GM19372 (cell line): ENCODE measurements around the gene EEF2K.

Experiments
- ATAC-seq: cut with Tn5 transposase; IDR thresholded peaks from one replicate; pipeline ENCODE4 v1.9.1; 2021; ENCODE audit warnings: mild to moderate bottlenecking, low read depth, moderate library complexity; ENCODE audit not compliant: unreplicated experiment

EEF2K gene

GRCh38 chr16:22326369-22326652, 120.2 kb downstream of the EEF2K start:
- ATAC-seq = no peak

- ATAC-seq = no peak
Measured at GRCh38 chr16:22326771-22327445, 120.8 kb downstream of the EEF2K start.

GRCh38 chr16:22327446-22327775, 121.3 kb downstream of the EEF2K start:
- ATAC-seq = no peak

- no peak for ATAC-seq
Measured at GRCh38 chr16:22328081-22328725, 122.1 kb downstream of the EEF2K start.

GRCh38 chr16:22329199-22329695, 123.2 kb downstream of the EEF2K start:
- no peak for ATAC-seq

GRCh38 chr16:22330326-22330725, 124.2 kb downstream of the EEF2K start:
- ATAC-seq = no peak

- ATAC-seq = no peak
Measured at GRCh38 chr16:22333457-22333994, 127.4 kb downstream of the EEF2K start.

GRCh38 chr16:22335668-22336246, 129.7 kb downstream of the EEF2K start:
- ATAC-seq = no peak

GRCh38 chr16:22336581-22336980, 130.5 kb downstream of the EEF2K start:
- no peak for ATAC-seq

- ATAC-seq = no peak
Measured at GRCh38 chr16:22337045-22337444, 131.0 kb downstream of the EEF2K start.

GRCh38 chr16:22337849-22338635, 132.0 kb downstream of the EEF2K start:
- ATAC-seq = no peak
